Activated naive CD4-positive, alpha-beta T cell treated with Interleukin-2 at 50 U/mL for 16 hours (primary cell): Measurements from ENCODE around the gene TCP11X2.
A peak's percentile ranks its signal among the peaks of the same experiment; 100 is the strongest.
"Not testable (repeated sequence)": the region's sequence is repeated elsewhere in the genome, so short reads cannot be mapped to it uniquely, and the experiment has no call there.

Experiments
- DNase-seq: peaks from one replicate; pipeline ENCODE4 v3.0.0-alpha.2; 2020

The TCP11X2 gene

GRCh38 chrX:102471762-102472220 is at the start of gene TCP11X2:
Gene TCP11X2 (minus strand): TSS chrX:102471812.
- not testable (repeated sequence) for DNase-seq

GRCh38 chrX:102517326-102517725 is 45.7 kb upstream of the TCP11X2 start:
- no peak for DNase-seq

GRCh38 chrX:102515975-102516941 is 44.6 kb upstream of the TCP11X2 start, which contains the start of gene TMSB15A:
Gene TMSB15A (minus strand): TSS chrX:102516739.
- peak; percentile 64 for DNase-seq

DNA sequence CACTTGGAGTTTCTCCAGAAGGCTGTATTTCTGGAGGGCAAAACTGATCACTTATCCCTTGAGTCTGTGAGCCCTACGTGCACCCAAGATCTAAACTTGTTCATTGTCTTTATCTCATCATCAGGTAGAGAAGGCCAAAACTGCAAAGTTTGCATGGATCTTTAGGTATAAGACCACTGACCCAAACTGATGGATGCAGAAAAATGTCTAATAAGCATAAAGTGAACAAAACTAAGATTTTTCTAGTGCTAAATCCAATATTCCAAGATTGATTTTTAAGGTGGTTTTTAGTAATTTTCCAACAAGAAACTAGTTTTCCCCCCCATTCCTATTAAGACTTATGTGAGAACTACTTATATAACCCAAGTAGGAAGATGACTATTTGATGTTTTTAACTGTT is 42.9 kb upstream of the TCP11X2 start:
- DNase-seq, result no peak

DNA sequence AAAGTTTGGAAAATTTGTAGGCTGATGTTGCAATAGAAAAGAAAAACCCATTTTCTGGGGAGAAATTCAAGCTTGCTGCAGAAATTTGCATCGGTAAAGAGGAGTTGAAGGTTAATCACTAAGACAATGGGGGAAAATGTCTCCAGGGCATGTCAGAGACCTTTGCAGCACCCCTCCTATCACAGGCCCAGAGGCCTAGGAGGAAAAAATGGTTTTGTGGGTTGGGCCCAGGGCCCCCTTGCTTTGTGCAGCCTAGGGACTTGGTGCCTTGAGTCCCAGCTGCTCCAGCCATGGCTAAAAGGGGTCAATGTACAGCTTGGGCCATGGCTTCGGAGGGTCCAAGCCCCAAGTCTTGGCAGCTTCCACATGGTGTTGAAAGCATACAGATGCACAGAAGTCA is 27.1 kb upstream of the TCP11X2 start:
- DNase-seq, result no peak

GRCh38 chrX:102491766-102492165 is 20.2 kb upstream of the TCP11X2 start:
- no peak for DNase-seq

DNA sequence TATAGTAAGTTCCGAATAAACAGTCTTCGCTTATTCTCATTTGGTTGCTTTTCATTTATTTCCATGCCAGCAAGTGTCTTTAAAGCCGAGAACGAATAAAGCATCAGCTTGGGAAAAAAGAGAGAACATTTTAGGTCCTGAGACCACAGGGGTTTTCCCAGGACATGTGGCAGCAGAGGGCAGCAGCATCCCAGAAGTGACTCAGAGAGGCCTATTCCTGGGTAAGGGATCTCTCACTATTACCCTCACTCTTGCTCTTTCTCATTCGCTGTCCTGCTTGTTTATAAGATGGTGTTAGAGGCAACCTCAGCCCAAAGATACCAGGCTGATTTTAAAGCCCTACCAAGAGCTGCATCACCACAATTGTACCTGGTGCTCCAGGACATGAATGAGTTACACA is 7.2 kb upstream of the TCP11X2 start:
- not testable (repeated sequence) for DNase-seq

- not testable (repeated sequence) for DNase-seq
These were observed 1.4 kb downstream of the TCP11X2 start for GRCh38 chrX:102470215-102470614.

GRCh38 chrX:102458615-102459014 is 13.0 kb downstream of the TCP11X2 start:
- DNase-seq, result not testable (repeated sequence)

DNA sequence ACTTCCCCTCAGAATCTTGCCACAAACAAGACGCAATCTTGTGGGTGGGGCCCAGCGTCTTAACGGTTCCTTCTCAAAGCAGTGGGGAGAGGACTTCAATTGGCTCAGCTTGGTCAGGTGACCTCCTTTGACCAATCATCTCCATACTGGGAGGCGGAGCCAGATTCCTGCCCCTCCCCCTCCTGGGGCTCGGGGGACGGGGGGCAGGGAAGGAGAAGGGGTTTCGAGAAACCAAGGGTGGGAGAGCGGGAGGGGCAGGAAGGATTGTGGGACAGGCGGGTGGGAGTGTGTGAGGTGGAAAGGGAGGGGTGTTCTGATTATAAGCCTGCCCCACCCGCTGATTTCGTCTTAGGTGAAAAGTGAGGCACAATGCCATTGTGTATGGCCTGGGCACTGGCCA is 31.7 kb downstream of the TCP11X2 start, which contains the start of gene NXF2B:
NXF2B (minus strand) TSS at position 101 of the 400 bp plus-strand sequence. CDS start 59,972 bp downstream, outside the sequence.
- DNase-seq, result not testable (repeated sequence)

GRCh38 chrX:102414493-102414892 is 57.1 kb downstream of the TCP11X2 start:
- DNase-seq, result not testable (repeated sequence)
